Liver (tissue), 3 donors: ENCODE results near the gene ORMDL3.
A peak's percentile ranks its signal among the peaks of the same experiment; 100 is the strongest.

Experiments
- EGR1 ChIP-seq, 2 donors: IDR thresholded peaks; 2 replicates each; pipeline ENCODE4 v1.6.1; 2016 to 2018; ENCODE audit warnings: antibody characterized with exemption in 2 of 2, low read depth in 2 of 2
- GABPA ChIP-seq, 2 donors: IDR thresholded peaks in 1 of 2; conservative IDR thresholded peaks in 1 of 2; 2 replicates each; pipeline ENCODE4 v1.6.1; 2016; ENCODE audit warnings: antibody characterized with exemption in 2 of 2, mild to moderate bottlenecking in 1 of 2, moderate library complexity in 1 of 2
- REST ChIP-seq: IDR thresholded peaks from 2 replicates; pipeline ENCODE4 v1.6.1; 2016; ENCODE audit warnings: antibody characterized with exemption, mild to moderate bottlenecking
- TAF1 ChIP-seq: conservative IDR thresholded peaks from 2 replicates; pipeline ENCODE4 v1.6.1; 2016; ENCODE audit warnings: antibody characterized with exemption, mild to moderate bottlenecking
- TF ChIP-seq, protein P1 (sequence below): fragments of 150-350 bp; IDR thresholded peaks from 2 replicates; pipeline ENCODE4 v1.5.1; 2017; ENCODE audit warnings: improper control_type of control experiment, low read depth, low read length; ENCODE audit not compliant: missing input control
- donor health status: healthy.
- donor health status: healthy.

GRCh38 chr17:39872751-39873150 lies 54.6 kb downstream of the ORMDL3 start:
- TF ChIP-seq, protein P1, sequence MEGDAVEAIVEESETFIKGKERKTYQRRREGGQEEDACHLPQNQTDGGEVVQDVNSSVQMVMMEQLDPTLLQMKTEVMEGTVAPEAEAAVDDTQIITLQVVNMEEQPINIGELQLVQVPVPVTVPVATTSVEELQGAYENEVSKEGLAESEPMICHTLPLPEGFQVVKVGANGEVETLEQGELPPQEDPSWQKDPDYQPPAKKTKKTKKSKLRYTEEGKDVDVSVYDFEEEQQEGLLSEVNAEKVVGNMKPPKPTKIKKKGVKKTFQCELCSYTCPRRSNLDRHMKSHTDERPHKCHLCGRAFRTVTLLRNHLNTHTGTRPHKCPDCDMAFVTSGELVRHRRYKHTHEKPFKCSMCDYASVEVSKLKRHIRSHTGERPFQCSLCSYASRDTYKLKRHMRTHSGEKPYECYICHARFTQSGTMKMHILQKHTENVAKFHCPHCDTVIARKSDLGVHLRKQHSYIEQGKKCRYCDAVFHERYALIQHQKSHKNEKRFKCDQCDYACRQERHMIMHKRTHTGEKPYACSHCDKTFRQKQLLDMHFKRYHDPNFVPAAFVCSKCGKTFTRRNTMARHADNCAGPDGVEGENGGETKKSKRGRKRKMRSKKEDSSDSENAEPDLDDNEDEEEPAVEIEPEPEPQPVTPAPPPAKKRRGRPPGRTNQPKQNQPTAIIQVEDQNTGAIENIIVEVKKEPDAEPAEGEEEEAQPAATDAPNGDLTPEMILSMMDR, result peak; percentile 48
- TF ChIP-seq REST (peak; percentile 97), EGR1 (IDR thresholded peaks at IDR 0.05; ENCODE audit: low read depth in 2 of 2) (no peak), TAF1 (no peak), GABPA (IDR thresholded peaks at IDR 0.05 in 1 of 2, conservative IDR thresholded peaks at IDR 0.05 in 1 of 2) (no peak)
